UCSD-AML1 (cell line): Measurements from ENCODE around the gene NTM.
"Not testable (repeated sequence)": the region's sequence is repeated elsewhere in the genome, so short reads cannot be mapped to it uniquely, and the experiment has no call there.

Experiments used
- DNase-seq: peaks from one replicate; lab custom pipeline; 2025; ENCODE audit not compliant: unreplicated experiment; lab: John Stamatoyannopoulos, UW

The NTM gene

DNA sequence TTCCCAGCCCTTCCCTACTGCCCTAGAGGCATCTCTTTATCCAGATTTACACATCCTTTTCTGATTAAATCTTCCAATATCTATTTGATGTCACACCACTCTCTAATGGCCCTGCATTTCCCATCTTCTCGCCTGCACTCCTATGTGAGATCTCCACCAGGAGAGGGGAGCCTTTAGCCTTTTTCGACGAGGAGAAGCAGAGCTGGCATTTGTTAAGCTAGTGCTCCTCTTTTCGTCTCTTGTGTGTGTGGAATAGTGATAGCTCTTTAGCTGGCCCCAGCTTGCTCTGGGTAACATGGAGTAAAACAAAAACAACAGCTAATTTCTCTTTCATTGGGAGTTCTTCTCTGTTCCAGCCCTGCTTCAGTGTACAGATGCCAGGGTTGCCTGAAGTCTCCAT is 536.5 kb downstream of the NTM start:
- DNase-seq = no peak

DNA sequence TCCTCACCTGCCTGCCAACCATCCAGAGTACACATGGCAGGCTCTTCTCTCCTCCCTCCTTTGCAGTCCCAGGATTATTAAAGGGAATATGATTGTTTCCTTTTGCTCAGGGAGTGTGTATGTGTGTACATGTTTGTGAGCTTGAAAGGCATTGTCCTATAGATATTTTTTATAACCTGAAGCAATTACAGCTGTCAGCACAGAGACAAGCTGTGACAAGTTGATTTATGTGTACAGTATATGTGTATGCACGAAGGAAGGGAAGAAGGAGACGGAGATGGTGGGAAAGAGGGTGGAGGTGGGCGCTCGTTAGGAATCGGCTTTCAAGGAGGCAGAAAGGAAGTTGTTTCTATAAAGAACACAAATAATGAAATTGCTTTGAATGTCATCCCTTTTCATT is 537.0 kb downstream of the NTM start:
- DNase-seq = no peak

DNA sequence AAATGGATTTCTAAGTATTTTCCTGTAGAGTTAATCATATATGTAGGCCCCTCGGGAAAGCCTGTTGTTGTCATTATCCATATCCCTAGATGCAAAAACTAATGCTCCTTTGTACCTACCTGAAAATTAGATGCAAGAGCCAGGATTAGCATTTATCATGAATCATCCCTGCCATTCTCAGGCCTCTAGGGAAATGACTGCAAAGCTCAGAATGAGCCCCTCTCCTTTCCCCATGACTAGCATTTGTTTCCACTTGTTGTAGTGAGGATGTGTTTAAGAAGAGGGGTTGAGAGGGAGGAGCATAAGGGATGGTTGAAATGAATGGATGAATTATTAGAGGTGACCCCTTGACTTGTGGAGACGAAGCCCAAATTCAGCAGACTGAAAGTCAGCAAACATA is 537.9 kb downstream of the NTM start:
- no peak for DNase-seq

DNA sequence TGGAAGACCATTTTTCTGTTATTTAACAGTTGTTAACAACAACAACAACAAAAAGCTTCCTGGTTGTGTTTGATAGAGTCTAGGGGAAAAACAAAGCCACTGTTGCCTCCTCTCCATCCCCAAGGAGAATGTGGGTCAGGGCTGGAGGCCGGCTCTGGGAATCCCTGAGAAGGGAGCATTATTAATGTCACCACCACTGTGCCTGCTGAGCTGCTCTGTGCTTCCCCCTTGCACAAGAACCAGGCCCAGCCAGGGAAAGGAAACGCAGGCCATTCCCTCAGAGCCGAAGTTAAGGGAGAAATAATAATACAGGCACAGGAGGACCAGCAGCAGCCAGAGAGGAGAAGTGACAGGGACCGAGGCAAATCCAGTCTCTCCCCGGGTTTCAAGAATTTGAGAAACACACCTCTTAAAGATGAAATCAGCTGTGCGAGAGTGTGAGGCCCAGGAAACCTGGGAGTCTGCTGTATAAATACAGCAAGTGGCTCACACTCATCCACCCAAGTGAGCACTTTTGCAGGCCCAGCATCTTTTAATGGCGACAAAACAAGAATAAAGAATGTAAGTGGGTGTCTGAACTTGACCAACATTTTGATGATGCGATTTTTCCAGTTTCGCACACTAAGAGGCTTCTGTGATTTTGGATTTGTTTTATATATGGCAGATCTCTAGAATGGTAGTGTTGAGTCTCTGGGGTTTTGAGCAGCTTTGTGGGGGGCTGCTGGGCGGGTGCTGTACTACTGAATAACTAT is 539.2 kb downstream of the NTM start:
- DNase-seq = no peak

DNA sequence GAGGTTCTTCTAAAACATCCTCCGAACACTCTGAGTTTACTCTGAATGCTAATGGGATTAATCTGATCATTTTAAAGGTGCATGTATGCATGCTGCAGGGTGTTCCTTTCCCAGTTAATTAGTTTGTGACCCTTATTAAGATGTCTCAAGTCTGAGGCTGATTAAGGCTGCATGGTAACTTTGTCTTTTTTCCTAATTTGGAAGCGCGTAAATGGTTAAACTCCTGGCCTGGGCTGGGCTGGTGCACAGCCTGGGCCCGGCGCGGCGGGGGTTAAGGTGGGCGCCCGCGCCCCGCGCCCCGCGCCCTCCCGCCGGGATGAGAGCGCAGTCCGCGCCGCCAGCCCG is 539.7 kb downstream of the NTM start:
- DNase-seq = no peak

DNA sequence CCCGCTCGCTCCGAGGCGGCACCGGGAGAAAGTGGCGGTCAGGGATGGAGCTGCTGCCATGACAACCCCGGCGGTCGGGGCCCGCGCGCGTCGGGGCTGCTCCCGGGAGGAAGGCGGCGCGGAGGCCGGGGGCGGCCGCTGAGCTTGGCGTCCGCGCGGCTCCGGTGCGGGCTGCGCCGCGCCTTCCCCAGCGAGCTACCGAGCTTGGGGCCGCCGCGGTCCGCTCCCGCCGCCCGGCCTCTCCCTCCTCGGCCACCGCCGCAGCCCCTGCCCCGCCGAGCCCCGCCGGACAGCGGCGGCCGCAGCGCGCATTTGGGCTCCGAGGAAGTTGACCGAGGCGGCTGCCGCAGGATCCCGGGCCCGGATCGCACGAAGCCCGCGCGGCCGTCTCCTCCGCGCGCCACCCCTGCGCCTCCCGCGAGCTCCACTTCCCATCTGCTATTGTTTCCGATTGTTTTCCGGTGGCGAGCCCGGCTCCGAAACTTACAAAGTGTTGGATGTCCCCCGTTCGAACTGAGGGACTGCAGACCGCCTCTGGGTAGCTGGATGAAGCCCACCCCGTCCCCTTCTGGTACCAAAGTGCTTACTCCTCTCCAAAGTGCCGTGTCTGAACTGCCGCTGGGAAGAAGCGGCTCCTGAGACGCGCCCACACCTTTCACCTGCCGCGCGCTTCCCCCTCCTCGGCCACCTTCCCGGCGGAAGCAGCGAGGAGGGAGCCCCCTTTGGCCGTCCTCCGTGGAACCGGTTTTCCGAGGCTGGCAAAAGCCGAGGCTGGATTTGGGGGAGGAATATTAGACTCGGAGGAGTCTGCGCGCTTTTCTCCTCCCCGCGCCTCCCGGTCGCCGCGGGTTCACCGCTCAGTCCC is 540.3 kb downstream of the NTM start:
- DNase-seq = no peak

DNA sequence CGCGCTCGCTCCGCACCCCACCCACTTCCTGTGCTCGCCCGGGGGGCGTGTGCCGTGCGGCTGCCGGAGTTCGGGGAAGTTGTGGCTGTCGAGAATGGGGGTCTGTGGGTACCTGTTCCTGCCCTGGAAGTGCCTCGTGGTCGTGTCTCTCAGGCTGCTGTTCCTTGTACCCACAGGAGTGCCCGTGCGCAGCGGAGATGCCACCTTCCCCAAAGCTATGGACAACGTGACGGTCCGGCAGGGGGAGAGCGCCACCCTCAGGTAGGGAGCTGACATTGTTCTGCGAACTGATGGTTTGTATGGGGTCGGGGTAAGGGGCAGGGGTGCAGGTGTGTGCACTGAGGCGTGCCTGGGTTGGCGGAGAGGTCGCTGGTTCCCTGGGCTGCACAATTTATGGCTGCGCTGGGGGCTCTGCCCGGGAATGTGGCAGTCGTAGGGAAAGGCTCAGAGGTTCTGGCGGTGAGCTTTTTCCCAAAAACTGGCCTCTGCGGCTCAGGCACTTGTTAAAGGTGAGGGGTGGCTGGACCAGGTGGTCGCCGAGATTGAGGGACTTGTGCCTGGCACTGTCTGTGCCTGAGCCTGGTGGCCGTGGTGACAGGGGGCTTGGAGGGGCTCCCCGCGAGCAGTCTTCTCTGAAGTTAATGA is 541.1 kb downstream of the NTM start:
- DNase-seq = not testable (repeated sequence)

DNA sequence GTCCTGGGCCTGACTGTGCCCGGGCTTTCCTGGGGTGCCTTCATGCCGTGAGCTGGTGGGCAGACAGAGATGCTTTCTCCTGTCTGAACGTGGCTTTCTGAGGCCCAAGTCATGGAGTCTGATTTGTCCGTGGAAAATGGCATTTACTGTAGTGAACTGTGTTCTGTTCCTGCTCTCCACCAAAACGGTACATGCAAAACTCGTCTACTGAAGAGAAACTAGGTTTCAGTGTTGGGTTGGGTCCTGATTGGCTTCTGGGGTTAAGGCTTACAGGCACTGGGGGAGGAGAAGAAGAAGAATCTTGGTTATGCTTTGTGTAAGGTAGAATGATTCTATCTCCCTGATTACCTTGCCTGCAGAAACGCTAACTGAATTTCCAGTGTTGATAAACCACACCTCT is 541.7 kb downstream of the NTM start:
- no peak for DNase-seq

DNA sequence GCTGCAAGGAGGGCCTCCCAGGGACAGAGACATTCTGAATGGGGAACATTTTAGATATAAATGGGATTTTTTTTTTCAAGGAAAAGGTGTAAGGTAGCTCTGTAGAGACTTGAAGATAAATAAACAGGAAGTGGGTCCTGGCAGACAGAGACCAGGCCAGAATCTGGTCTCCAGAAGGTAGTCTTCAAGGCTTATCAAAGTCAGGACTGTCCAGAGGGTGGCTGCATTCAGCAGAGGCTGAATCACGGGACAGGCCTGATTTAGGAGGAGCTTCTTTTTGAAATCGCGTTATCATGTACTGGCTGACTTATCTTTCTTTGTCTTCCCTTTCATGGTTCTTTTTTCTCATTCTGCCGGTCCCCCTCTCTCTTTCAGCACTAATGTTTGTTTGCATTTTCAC is 542.9 kb downstream of the NTM start:
- DNase-seq = no peak

DNA sequence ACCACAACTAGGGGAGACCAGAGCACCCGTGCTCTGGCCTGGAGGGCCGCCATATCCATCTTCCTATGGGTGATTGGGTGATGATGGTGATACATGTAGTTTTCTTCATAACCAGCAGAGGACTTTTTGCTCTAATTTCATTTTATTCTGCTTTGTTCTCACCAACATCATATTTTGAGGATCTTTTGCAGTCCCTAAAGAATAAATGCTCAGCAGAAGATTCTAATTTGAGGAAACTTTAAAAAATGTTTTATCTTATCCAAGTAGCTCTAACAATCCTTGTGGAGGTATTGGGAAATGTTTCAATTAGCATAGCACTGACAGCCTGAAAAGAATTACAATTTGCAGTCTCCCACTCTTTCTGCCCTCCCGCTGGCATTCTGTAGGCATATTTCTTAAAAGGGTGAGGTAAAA is 544.0 kb downstream of the NTM start:
- DNase-seq = no peak

DNA sequence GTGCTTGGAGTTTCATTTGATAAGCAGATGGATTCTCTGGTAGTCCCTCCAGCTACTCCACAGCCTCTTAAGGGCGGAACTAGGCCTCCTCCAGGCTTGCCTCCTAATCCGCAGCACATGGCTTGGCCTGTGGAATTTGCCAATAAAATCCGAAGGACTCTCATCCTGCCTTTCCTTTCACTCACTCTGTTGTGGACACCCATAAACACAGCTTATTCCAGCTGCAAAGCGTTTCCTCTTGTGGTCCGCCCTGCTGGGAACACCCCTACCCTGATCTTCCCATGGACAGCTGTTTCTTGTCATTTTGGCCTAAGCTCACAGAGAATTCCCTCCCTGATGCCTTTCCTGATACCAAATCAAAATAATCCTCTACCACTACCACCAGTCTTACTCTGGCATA is 546.2 kb downstream of the NTM start:
- DNase-seq = no peak

DNA sequence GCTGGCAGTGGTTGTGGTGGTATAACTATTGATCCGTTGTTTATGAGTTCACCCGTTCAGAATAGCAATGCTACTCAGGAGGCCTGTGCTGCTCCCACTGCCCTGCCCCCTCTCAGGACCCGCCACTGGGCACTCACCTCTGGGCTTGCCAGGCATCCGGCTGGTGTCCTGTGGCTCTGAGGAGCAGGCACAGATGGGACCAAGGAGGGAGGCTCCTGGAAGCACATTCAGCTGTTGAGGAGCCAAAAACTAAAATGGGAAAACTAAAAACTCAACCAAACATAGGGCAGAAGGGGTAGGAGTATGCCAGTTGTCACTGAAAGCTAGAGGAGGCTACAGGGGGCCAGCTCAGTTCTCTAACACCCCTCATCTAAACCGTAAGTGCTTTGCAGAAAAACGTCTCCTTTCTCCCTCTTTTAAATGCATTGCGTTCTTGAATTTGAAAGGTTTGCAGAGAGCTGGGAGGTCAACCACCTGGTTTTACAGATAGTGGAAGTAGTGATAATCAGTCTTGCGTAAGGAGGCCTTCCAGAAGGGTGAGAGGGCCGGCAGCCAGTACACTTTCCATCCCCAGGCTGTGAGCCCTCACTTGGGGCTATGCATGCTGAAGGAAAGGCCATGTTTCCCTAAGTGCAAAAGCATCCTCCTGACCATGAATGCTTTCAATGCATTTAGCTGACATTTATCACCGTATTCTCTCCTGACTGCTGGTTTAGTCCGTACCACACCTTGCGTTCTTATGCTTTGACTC is 547.4 kb downstream of the NTM start:
- no peak for DNase-seq

DNA sequence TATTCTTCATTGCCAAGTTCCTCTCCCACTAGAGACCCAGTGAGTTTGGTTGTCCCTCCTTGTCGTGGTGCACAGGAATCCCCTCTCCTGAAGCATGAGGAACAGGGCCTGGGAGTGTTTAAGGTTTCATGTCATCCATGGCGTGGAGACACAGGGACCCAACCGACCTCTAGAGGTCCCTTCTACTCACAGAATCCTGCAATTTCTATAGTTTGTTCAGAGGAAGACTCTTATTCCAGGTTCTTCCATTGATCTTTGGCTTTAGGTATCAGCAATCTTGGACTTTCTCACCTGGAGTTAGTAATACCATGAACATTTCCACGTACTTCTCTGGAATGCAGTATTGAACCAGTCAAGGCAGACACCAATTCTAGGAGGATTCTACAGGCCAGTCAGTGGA is 548.2 kb downstream of the NTM start:
- DNase-seq = no peak

DNA sequence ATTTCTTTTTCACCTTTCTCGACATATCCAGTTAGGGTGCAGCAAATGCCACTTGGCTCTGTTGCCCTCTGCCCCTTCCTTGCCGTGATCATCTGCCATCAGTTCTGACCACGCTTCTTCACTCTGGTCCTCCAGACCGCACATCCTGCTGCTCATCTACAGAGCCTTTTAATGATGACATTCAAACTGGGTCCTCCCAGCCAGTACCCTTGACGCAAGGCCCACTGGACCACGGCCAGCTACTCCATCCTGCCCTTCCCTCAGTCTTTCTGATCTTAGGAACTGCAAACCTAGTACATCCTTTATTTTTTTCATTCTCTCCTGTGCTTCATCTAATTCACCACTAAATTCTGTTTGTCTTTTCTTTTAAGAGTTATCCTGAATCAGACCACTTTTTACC is 551.8 kb downstream of the NTM start:
- no peak for DNase-seq

DNA sequence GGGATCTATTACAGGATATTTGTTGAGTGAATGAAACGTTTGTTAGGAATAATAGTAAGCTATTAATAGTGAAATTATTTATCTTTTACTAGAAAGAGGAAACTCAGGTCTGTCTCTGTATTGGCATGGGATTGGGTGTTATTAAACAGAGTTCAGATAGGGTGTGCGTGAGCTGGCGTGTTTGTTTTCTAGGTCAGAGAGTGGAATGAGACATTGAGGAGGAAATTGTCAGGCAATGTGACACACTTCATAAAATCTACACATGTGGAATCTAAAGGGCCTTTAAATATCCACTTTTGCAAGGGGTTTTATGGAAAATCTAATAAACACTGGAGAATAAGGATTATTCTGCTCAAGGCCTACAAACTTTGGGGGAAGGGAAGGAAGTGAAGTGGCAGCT is 552.9 kb downstream of the NTM start:
- DNase-seq = no peak

DNA sequence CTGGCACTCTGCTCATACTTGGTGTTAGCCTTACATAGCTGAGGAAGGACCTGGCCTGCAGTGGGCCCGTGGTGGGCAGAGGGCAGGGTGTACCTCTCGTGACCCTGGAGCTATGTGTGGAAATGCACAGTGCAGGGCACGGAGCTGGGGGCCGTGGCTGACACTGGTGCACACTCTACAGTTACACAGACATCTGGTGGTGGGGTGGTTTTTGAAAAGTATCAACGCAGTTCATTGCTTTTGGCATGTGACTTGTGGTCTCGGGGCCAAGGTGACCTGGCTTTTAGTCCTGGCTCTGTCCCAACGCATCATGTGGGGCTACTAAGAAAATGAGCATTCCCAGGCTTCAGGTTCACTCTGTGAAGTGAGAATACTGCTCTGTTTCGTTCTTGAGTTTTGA is 553.6 kb downstream of the NTM start:
- DNase-seq = no peak

DNA sequence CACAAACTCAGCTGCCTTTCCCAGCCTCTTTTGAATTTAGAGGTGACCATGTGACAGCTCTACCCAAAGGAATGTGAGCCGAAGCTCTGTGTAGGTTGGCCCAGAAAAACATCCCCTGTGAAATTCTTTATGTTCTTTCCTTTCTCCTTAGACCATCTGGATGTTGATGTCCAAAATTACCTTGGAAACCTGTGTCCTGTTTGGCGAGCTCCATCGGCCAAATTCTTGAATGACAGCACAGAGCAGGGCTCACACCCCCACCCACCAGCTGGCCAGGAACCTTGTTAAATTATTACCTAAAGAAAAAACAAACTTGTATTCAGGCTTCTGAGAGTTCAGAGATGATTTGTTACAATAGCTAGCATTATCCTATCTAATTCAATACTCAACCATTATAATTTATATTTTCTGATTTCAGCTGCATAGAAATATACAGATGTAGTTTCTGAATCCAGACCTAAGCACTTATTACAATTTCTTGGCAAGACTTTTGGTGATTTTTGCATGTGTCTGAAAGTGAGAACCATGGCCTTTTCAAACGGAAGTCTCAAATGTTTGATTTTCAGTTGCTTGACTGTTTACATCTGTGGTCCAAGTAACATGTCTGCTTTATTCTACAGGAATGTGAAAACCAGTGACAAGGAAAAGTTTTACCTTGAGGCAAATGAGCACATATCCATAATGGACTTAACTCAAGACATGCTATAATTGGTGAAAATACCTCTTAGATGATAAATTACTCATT is 554.2 kb downstream of the NTM start:
- no peak for DNase-seq

DNA sequence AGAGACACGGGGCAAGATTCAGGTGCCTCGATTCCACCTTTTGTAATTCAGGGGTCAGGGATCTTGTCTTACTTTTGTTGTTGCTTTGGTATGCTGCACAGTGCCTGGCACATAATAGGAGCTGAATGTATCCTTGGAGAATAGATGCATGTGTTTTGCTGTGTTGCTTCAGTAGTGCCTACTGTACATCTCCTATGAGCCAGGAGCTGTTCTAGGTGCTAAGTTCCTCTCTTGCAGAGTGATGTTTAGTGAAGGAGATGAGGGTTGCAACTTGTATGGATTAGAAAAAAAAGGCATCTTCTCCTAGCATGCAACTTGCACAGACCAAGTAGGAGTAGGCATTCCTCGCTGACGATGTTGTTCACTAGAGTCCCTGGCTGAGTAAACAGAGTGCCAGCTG is 555.4 kb downstream of the NTM start:
- no peak for DNase-seq

DNA sequence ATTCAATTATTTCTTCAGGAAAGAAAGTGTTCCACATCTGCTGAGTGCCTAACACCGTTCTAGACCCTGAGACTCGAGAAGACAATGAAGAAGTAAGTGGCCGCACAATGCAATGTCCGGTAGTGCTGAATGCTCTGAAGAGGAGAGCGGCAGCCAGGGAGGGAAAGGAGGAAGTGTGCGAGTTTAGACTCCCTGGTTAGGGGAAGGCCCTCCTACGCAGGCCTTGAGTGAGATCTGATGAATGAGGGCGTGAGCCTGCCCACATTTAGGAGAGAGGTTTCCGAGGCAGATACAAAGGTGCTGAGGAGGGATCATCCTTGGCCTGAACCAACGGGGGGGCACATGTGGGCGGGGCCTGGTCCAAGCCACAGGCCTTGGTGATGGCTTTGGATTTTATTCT is 558.6 kb downstream of the NTM start:
- peak; percentile 51 for DNase-seq

DNA sequence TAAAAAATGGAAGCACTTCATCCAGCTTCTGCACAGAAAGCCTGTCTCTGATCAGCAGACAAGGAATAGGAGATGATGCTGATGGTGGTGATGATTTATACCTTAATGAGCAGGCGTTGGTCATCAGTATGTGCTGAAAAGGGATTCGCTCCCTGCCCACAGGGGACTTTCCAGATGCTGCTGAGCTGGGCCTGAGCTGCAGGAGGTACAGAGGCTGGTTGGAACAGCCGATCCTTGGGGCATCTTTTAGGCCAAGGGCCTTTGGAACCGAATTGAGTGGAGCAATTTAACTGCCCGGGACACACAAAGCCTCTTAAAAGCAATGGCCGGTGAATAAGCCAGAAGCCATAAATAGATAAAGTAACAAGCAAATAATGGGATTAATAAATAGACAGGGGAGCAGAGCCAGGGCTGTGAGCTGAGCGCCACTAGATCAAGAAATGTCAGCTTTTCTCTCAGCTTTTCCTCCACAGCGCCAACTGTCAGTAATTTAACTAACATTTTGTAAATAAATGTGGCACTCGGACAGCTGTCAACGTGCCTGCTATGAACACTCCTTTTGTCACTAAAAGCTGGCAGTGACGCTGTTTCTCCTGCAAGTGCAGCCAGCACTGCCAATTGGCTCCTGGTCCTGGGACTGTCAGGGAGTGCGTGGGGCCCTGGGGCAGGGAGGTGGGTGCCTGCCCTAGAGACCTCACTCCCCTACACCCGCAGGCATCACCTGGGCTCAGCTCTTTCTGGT is 562.3 kb downstream of the NTM start:
- DNase-seq = no peak
